Liver (tissue), 9 donors: ENCODE measurements around the gene RGS21. TPM values are rescaled to one million over a fixed set of nuclear protein-coding genes. Genes with fewer than 3 reads are reported as not detected.

ENCODE experiments used
- DNase-seq: peaks from one replicate; pipeline ENCODE4 v3.0.0-alpha.2; 2017; ENCODE audit warnings: low spot score
- H3K27ac ChIP-seq, 2 donors: one replicate each; pipeline ENCODE4 v1.7.0; 2013; ENCODE audit warnings: inconsistent platforms in 2 of 2, low read length in 2 of 2, control low read depth in 1 of 2, low read depth in 1 of 2, mild to moderate bottlenecking in 1 of 2
- H3K27me3 ChIP-seq, 4 donors: one replicate each; pipeline versions ENCODE4 v1.6.1 to v1.7.0; 2013; ENCODE audit warnings: low read length in 3 of 4, inconsistent platforms in 1 of 4, mild to moderate bottlenecking in 1 of 4, moderate library complexity in 1 of 4; ENCODE audit not compliant: control insufficient read depth in 4 of 4, insufficient read depth in 4 of 4
- H3K36me3 ChIP-seq, 4 donors: one replicate each; pipeline versions ENCODE4 v1.6.1 to v1.7.0; 2013; ENCODE audit warnings: low read length in 3 of 4, mild to moderate bottlenecking in 3 of 4, low read depth in 1 of 4, moderate library complexity in 1 of 4; ENCODE audit not compliant: control insufficient read depth in 4 of 4, insufficient read depth in 3 of 4
- H3K4me1 ChIP-seq, 4 donors: one replicate each; pipeline versions ENCODE4 v1.6.1 to v1.7.0; 2013; ENCODE audit warnings: low read length in 3 of 4, mild to moderate bottlenecking in 3 of 4, moderate library complexity in 1 of 4; ENCODE audit not compliant: control insufficient read depth in 4 of 4, insufficient read depth in 4 of 4
- H3K4me3 ChIP-seq, 3 donors: one replicate each; pipeline versions ENCODE4 v1.6.1 to v1.7.0; 2013; ENCODE audit warnings: low read length in 3 of 3, control low read depth in 1 of 3, low read depth in 1 of 3, mild to moderate bottlenecking in 1 of 3
- H3K9ac ChIP-seq, 2 donors: one replicate each; pipeline ENCODE4 v1.7.0; 2013; ENCODE audit warnings: low read length in 2 of 2, mild to moderate bottlenecking in 2 of 2, moderate library complexity in 2 of 2, control low read depth in 1 of 2, low read depth in 1 of 2
- H3K9me3 ChIP-seq, 4 donors: one replicate each; pipeline versions ENCODE4 v1.6.1 to v1.7.0; 2013; ENCODE audit warnings: low read length in 3 of 4; ENCODE audit not compliant: control insufficient read depth in 4 of 4
- EGR1 ChIP-seq, 2 donors: IDR thresholded peaks; 2 replicates each; pipeline ENCODE4 v1.6.1; 2016 to 2018; ENCODE audit warnings: antibody characterized with exemption in 2 of 2, low read depth in 2 of 2
- FOXA1 ChIP-seq: IDR thresholded peaks from 2 replicates; pipeline ENCODE4 v1.6.1; 2016; ENCODE audit warnings: antibody characterized with exemption
- GABPA ChIP-seq, 2 donors: IDR thresholded peaks in 1 of 2; conservative IDR thresholded peaks in 1 of 2; 2 replicates each; pipeline ENCODE4 v1.6.1; 2016; ENCODE audit warnings: antibody characterized with exemption in 2 of 2, mild to moderate bottlenecking in 1 of 2, moderate library complexity in 1 of 2
- HNF4A ChIP-seq, 2 donors: conservative IDR thresholded peaks; 2 replicates each; pipeline ENCODE4 v1.6.1; 2016; ENCODE audit warnings: antibody characterized with exemption in 2 of 2, mild to moderate bottlenecking in 2 of 2
- HNF4G ChIP-seq: IDR thresholded peaks from 2 replicates; pipeline ENCODE4 v1.6.1; 2016; ENCODE audit warnings: antibody characterized with exemption
- JUND ChIP-seq, 2 donors: IDR thresholded peaks; 2 replicates each; pipeline ENCODE4 v1.6.1; 2016; ENCODE audit warnings: antibody characterized with exemption in 2 of 2
- NR2F2 ChIP-seq: IDR thresholded peaks from 2 replicates; pipeline ENCODE4 v1.6.1; 2016; ENCODE audit warnings: antibody characterized with exemption
- RXRA ChIP-seq, 2 donors: IDR thresholded peaks; 2 replicates each; pipeline ENCODE4 v1.6.1; 2017 to 2018; ENCODE audit warnings: antibody characterized with exemption in 2 of 2, mild to moderate bottlenecking in 1 of 2
- SP1 ChIP-seq: IDR thresholded peaks from 2 replicates; pipeline ENCODE4 v1.6.1; 2018; ENCODE audit warnings: antibody characterized with exemption, mild to moderate bottlenecking
- TAF1 ChIP-seq: conservative IDR thresholded peaks from 2 replicates; pipeline ENCODE4 v1.6.1; 2016; ENCODE audit warnings: antibody characterized with exemption, mild to moderate bottlenecking
- YY1 ChIP-seq: IDR thresholded peaks from 2 replicates; pipeline ENCODE4 v1.6.1; 2016; ENCODE audit warnings: antibody characterized with exemption, mild to moderate bottlenecking
- WGBS: extraction: QIAGEN DNeasy Blood & Tissue Kit; methylation state at CpG from one replicate; pipeline ENCODE4 v1.1.7; 2013; 5-methylcytosine and 5-hydroxymethylcytosine counted together
- polyA plus RNA-seq, 2 donors: library from polyadenylated mRNA; stranded (reverse) in 1 of 2; unstranded in 1 of 2; fragments of 200-250 nt in 1 of 2; fragments of >200 nt in 1 of 2; fragmentation: Nextera tagmentation in 1 of 2; extraction: Ambion mirVana in 1 of 2; gene quantifications; one replicate each; pipeline versions ENCODE4 v1.2.1 to v1.2.3, GENCODE V29; 2013 to 2015
- total RNA-seq, 2 donors: library from RNA; depleted of rRNA; stranded (reverse); fragments of >200 nt; gene quantifications; one replicate each; pipeline ENCODE4 v1.2.3, GENCODE V29; 2014
- TF ChIP-seq, protein P1 (sequence below): fragments of 150-350 bp; IDR thresholded peaks from 2 replicates; pipeline ENCODE4 v1.5.1; 2017; ENCODE audit warnings: improper control_type of control experiment, low read depth, low read length; ENCODE audit not compliant: missing input control
- TF ChIP-seq, protein P2 (sequence below): IDR thresholded peaks from 2 replicates; pipeline ENCODE4 v1.6.1; 2016; ENCODE audit warnings: antibody characterized with exemption
- TF ChIP-seq, protein P3 (sequence below): IDR thresholded peaks from 2 replicates; pipeline ENCODE4 v1.6.1; 2016; ENCODE audit warnings: antibody characterized with exemption, mild to moderate bottlenecking
- donor health status: healthy.
- donor health status: healthy.
- donor health status: healthy.
- donor health status: healthy.
- donor health status: healthy.

The RGS21 gene
- total and polyA plus RNA-seq, 4 donors: not detected

DNA sequence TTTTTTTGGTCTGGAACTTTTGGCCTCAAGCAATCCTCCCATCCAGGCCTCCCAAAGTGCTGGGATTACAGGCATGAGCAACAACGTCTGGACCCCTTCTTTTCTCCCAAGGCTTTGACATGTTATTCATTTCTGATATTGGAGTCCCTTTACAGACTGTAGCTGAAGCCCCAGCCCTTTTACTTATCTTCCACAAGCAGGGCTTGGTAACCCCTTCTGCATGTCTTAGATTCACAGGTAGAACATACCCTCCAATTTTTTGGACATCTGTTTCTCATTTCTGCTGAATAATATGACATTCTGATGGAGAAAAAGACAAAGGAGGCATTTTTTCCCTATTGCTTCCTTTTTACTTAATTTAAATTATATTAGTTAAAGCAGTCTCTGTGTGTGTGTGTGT lies 39.2 kb upstream of the RGS21 start:
- no peak overlapping the region for H3K4me3 ChIP-seq
- no peaks in the 10 kb centered on the region for H3K4me1 ChIP-seq
- no peaks in the 10 kb centered on the region for H3K9me3 ChIP-seq
- no peak overlapping the region for H3K9ac ChIP-seq
- DNase-seq: no peak
- no peaks in the 10 kb centered on the region for H3K36me3 ChIP-seq
- no peaks in the 10 kb centered on the region for H3K27me3 ChIP-seq
- H3K27ac ChIP-seq: no peak overlapping the region
- TF ChIP-seq FOXA1 (no peak), YY1 (no peak), HNF4G (no peak), HNF4A (conservative IDR thresholded peaks at IDR 0.05) (no peak), NR2F2 (no peak), JUND (IDR thresholded peaks at IDR 0.05) (no peak)
- TF ChIP-seq, protein P1, sequence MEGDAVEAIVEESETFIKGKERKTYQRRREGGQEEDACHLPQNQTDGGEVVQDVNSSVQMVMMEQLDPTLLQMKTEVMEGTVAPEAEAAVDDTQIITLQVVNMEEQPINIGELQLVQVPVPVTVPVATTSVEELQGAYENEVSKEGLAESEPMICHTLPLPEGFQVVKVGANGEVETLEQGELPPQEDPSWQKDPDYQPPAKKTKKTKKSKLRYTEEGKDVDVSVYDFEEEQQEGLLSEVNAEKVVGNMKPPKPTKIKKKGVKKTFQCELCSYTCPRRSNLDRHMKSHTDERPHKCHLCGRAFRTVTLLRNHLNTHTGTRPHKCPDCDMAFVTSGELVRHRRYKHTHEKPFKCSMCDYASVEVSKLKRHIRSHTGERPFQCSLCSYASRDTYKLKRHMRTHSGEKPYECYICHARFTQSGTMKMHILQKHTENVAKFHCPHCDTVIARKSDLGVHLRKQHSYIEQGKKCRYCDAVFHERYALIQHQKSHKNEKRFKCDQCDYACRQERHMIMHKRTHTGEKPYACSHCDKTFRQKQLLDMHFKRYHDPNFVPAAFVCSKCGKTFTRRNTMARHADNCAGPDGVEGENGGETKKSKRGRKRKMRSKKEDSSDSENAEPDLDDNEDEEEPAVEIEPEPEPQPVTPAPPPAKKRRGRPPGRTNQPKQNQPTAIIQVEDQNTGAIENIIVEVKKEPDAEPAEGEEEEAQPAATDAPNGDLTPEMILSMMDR: no peak
- WGBS: 41% methylated on average over 1 of the region's 1 CpG

DNA sequence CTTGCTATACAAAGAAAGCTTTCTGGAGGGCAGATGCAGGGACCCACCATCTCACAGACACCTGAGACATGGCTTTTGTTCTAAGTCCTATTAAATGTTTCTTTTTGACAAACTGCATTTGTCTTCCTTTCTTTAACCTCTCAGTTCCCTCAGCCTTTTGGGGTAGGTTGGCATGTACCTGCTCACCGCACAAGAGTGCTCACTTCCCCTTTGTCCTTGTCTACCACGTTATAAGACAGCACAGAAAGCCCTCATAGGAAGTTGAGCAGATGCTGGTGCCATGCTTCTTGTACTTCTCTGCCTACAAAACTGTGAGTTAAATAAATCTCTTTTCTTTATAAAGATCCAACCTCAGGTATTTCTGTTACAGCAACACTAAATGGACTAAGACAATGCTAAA lies 31.9 kb upstream of the RGS21 start:
- H3K9me3 ChIP-seq: peaks cover 0 to 3% (median under 1%) of the 10 kb centered on the region in 4 donors
- no peaks in the 10 kb centered on the region for H3K27me3 ChIP-seq
- no peaks in the 10 kb centered on the region for H3K4me1 ChIP-seq
- H3K27ac ChIP-seq: no peak overlapping the region
- no peak overlapping the region for H3K9ac ChIP-seq
- 76% methylated on average over 2 of the region's 2 CpGs for WGBS
- TF ChIP-seq JUND (IDR thresholded peaks at IDR 0.05) (no peak), TAF1 (no peak), RXRA (IDR thresholded peaks at IDR 0.05) (no peak), HNF4A (conservative IDR thresholded peaks at IDR 0.05) (no peak), SP1 (no peak), YY1 (no peak), EGR1 (IDR thresholded peaks at IDR 0.05; ENCODE audit: low read depth in 2 of 2) (no peak), GABPA (IDR thresholded peaks at IDR 0.05 in 1 of 2, conservative IDR thresholded peaks at IDR 0.05 in 1 of 2) (no peak), HNF4G (no peak)
- TF ChIP-seq, protein P2, sequence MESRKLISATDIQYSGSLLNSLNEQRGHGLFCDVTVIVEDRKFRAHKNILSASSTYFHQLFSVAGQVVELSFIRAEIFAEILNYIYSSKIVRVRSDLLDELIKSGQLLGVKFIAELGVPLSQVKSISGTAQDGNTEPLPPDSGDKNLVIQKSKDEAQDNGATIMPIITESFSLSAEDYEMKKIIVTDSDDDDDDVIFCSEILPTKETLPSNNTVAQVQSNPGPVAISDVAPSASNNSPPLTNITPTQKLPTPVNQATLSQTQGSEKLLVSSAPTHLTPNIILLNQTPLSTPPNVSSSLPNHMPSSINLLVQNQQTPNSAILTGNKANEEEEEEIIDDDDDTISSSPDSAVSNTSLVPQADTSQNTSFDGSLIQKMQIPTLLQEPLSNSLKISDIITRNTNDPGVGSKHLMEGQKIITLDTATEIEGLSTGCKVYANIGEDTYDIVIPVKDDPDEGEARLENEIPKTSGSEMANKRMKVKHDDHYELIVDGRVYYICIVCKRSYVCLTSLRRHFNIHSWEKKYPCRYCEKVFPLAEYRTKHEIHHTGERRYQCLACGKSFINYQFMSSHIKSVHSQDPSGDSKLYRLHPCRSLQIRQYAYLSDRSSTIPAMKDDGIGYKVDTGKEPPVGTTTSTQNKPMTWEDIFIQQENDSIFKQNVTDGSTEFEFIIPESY: no peak
- TF ChIP-seq, protein P3, sequence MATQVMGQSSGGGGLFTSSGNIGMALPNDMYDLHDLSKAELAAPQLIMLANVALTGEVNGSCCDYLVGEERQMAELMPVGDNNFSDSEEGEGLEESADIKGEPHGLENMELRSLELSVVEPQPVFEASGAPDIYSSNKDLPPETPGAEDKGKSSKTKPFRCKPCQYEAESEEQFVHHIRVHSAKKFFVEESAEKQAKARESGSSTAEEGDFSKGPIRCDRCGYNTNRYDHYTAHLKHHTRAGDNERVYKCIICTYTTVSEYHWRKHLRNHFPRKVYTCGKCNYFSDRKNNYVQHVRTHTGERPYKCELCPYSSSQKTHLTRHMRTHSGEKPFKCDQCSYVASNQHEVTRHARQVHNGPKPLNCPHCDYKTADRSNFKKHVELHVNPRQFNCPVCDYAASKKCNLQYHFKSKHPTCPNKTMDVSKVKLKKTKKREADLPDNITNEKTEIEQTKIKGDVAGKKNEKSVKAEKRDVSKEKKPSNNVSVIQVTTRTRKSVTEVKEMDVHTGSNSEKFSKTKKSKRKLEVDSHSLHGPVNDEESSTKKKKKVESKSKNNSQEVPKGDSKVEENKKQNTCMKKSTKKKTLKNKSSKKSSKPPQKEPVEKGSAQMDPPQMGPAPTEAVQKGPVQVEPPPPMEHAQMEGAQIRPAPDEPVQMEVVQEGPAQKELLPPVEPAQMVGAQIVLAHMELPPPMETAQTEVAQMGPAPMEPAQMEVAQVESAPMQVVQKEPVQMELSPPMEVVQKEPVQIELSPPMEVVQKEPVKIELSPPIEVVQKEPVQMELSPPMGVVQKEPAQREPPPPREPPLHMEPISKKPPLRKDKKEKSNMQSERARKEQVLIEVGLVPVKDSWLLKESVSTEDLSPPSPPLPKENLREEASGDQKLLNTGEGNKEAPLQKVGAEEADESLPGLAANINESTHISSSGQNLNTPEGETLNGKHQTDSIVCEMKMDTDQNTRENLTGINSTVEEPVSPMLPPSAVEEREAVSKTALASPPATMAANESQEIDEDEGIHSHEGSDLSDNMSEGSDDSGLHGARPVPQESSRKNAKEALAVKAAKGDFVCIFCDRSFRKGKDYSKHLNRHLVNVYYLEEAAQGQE: no peak
- no peaks in the 10 kb centered on the region for H3K36me3 ChIP-seq
- H3K4me3 ChIP-seq: no peak overlapping the region
- no peak for DNase-seq
